ENCODE results near the gene LSMEM2.
"Not testable (repeated sequence)": the region's sequence is repeated elsewhere in the genome, so short reads cannot be mapped to it uniquely, and the experiment has no call there.

Gene LSMEM2

DNA sequence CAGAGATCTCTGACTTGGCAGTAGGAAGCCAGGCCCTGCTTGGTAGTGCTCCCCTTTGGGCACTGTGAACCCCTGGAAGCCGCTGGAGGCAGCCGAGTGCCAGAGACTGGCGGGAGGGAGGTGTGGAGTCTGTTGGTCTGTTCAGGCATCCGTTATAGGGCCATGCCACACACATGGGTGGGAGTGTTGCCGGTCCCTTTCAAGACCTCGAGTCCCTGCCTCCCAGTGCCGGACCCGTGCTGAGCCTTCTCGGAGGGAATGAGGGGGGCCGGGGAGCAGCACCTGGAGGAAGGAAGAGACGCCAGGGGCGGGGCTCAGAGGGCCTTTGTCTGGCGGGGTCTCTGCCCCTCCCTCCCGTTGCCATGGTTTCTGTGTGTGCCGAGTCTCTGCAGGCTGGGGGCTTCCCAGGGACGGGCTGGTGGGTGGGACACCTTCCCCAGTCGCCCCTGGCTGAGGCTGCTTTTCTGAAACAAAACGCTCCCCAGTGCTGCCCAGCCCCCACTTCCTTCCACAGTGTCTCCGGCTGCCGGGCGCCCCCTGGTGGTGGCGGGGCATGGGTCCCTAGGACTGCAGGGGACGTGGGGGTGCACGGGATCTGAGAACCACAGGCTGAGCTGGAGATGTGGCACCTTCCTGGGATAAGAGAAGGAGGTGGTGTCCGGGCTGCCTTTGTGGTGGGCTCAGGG, 32.9 kb upstream of the LSMEM2 start:
- DNase-seq (ENCODE audit: extremely low read depth in 1 of 2, low read depth in 1 of 2) = peak; percentile 89

DNA sequence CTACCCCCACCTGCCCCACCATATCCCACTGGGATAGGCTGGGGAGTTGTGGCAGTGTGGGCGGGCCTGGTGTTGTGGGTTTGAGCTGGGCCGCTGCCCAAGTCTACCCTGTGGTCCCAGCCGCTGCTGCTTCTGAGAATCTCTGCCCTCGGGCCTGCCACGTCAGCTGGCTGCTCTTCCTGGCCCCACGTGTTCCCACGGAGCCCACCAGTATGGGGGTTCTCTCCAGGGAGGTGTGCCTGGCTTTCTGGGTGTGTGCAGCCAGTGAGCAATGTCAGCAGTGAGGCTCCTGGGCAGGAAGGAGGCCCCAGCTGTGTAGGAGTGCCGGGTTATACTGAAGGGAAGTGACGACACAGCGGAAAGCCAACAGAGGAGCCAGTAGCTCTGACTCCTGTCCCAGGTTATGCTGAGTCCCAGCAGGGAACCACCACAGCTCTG, 32.4 kb upstream of the LSMEM2 start:
- peak; percentile 78 to 94 for DNase-seq (ENCODE audit: extremely low read depth in 1 of 2, low read depth in 1 of 2)

DNA sequence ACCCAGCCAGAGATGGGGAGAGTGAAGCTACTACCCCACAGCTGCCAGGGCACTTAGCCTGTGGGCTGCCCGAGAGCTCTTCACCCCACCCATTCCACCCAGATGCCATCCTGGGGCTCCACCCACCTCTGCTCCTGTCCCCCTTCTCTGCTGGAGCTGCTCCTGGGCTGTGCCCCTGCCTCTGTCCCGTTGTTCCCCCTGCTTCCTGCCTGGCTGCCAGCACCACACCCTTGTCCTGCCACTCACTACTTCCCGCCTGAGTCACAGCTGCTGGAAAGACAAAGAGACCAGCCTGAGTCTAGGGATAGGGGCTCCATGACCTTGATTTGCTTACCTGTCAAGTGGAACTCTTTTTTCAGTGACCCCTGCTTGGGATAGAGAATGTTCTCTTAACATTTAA, 30.5 kb upstream of the LSMEM2 start:
- DNase-seq (ENCODE audit: extremely low read depth in 1 of 2, low read depth in 1 of 2) = no peak

DNA sequence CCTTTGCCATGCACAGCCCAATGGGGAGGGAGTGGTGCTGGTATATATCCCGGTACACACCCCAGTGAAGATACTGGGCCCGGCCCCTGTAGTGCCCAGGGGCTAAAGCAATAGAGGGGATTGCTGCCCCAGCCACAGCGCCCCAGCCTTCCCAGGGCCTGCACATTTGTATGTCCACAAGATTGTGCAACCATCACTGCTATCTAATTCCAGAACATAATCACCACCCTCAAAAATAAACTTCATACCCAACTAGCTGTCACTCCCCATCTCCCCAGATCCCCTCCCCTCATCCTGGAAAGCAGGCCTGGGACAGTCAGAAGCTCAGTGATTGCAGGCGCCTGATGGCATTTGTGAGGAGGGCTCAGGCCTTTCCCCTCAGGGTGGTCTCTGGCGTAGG, 29.4 kb upstream of the LSMEM2 start:
- no peak for DNase-seq (ENCODE audit: extremely low read depth in 1 of 2, low read depth in 1 of 2)

DNA sequence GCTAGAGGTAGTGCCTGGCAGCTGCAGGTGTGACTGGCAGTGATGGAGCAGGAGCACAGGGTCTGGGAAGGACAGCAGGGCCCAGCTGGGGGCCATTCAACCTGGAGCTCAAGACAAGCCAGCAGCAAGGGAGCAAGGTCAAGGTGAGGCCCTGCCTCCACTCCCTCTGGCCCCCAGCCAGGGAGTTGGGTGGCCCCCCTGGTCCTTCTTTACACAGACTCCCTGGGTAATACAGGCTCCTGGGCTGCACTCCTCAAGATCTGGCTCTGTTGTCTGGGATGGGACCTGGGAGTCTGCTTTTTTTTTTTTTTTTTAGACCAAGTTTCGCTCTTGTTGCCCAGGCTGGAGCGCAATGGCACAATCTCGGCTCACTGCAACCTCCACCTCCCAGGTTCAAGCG, 28.4 kb upstream of the LSMEM2 start:
- no peak for DNase-seq (ENCODE audit: extremely low read depth in 1 of 2, low read depth in 1 of 2)

DNA sequence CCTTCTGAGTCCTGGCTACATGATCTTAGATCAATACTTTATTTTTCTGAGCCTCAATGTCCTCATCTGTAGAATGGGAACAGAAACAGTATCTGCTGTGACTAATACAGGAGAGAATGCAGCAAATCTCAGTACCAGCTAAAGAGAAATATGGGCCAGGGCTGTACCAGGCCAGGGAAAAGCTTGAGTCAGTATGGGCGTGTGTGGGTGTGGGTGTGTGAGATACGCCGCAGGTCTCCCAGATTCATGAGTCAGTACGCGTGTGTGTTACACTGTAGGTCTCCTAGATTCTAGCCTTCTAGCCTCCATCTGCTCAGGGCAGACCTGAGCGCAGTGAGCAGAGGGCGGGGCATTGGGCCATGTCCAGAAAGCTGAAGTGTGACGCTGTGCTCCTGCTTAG, 27.7 kb upstream of the LSMEM2 start:
- peak in 1 of 2 donors; percentile 73 for DNase-seq (ENCODE audit: extremely low read depth in 1 of 2, low read depth in 1 of 2)

DNA sequence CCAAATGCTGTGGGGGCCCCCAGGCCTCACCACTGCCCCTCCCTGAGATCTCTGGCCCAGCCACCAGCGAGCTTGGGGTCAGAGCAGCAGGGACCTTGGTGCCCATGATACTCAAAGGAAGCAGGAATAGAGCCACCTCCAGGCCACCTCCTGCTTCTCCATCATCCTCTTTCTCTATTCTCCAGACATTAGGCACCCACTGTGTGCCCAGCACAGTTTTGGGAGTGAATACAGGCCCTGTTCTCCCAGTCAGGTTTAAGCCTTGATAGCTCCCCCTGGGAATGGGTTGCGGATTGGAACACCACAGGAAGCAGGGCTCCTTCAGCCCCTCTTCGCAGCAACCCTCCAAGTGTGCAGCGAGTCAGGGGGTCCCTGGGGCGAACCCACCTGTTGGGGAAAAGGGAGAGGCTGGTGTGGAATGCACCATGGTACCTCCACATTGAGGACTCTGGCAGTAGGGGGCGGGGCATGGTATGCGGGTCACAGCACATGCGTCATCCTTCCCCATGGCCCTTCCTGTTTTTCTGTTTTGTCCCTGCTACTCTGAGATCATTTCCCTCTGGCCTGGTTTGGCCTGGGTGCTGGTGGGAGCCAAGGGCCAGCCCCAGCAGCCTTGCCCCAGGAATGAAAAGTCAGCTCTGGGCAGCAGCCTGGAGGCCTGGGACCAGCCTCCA, 24.2 kb upstream of the LSMEM2 start:
- DNase-seq (ENCODE audit: extremely low read depth in 1 of 2, low read depth in 1 of 2) = no peak

DNA sequence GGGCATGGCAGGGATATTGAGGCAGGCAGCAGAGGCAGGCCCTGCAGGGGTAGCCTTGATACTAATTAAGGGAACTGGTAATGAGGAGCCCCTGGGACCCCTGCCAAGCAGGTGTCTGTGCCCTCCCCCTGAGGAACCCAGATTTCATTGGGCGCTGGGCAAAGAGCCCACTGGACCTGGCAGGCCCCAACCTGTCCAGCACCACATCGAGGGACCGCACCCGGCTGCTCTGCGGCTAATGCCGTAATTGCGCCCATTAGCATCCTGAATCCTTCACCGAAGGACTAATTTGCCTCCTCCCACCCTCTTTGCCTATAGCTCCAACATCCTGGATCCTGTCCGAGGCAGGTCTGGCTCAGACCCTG, 23.7 kb upstream of the LSMEM2 start:
- no peak for DNase-seq (ENCODE audit: extremely low read depth in 1 of 2, low read depth in 1 of 2)

DNA sequence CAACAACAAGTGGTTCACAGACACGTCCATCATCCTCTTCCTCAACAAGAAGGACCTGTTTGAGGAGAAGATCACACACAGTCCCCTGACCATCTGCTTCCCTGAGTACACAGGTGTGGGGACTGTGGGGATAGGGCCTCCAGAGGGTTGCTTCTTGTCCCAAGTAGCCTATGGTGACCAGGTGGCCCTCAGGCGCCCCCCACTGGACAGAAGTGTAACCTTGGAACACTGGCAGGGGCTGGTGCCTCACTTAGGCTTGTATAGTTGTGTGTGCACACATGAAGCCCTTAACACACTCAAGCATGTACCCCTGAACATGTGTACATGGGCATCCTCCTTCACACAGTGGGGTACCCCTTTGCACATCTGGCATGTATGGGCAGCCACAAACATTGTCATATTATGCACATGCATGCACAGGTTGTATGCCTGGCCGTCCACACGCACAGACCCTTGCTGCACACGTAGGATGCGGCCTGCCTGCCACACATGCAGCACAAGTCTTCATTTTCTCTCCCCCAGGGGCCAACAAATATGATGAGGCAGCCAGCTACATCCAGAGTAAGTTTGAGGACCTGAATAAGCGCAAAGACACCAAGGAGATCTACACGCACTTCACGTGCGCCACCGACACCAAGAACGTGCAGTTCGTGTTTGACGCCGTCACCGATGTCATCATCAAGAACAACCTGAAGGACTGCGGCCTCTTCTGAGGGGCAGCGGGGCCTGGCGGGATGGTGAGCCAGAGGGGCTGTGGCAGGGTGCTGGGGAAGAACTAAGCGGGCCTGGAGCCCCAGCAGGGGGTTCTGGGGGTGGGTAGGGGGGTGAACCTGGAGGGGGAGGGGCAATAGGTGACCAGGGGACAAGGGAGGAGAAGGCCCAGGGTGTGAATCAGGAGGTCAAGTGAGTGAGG, 21.7 kb upstream of the LSMEM2 start:
- DNase-seq (ENCODE audit: extremely low read depth in 1 of 2, low read depth in 1 of 2) = no peak

DNA sequence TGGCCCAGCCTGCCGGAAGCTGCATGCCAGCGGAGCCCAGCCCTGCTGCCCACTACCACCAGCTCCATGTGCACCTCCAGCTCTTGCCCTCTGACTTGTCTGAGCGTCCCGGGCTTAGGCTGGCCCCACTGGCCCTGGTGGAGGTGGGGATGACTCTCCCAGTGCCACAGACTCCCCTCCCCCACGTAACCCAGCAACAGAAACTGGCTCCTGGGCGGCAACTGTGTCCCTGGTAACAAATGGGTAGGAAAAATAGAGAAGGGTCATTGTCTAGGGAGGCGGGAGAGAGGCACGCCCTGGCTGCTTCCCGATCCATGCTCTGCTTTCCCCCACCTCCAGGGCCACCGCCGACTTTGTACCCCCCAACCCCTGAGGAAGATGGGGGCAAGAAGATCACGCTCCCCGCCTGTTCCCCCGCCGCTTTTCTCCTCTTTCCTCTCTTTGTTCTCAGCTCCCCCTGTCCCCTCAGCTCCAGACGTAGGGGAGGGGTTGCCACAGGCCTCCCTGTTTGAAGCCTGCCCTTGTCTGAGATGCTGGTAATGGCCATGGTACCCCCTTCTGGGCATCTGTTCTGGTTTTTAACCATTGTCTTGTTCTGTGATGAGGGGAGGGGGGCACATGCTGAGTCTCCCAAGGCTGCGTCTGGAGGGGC, 20.7 kb upstream of the LSMEM2 start:
- DNase-seq (ENCODE audit: extremely low read depth in 1 of 2, low read depth in 1 of 2) = no peak

DNA sequence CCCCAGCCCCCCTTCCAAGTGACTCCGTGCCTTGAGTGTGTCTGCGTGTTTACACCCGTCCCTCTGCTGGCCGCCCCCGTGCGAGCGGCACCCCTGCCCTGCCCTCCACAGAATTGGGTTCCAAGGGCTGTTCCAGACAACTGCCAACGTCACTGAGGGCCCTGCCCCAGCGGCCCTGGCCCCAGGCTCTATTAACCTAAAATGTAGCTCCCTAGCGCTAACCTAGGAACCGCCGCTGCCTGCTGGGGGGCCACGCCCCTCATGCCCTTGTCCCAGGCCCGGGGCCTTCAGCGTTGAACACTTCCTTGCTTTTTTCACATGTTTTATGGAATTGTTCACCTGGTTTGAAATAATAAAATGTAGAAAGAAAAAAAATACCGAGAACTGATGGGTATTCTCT, 19.9 kb upstream of the LSMEM2 start:
- DNase-seq (ENCODE audit: extremely low read depth in 1 of 2, low read depth in 1 of 2) = no peak

DNA sequence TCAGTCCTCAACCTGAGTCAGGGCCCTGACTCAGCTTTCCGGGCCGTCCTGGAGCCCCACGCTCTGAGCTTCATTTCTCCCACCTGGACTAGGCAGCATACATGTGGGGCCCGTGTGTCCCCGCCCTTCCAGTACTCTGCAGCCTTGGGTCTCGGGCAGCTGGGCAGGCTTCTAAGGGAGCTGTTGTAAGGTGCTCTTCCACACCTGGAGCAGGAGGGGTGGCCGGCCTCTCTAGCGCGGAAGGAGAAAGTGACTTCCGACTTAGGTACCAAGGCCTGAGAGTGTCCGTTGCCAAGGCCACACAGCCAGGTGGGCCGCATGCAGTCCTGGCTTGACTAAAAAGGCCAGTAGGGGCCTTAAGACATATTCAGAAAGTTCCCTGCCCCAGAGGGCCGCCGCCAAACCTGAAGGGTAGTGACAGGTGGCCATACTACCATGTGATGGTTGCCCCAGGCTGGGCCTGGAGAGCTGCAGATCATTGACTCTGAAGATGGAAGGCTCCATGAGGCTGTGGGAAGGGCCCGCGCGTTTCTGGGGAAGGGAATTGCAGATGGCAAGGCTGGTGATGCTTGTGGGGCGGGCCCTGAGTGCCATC, 19.4 kb upstream of the LSMEM2 start:
- DNase-seq (ENCODE audit: extremely low read depth in 1 of 2, low read depth in 1 of 2) = no peak

DNA sequence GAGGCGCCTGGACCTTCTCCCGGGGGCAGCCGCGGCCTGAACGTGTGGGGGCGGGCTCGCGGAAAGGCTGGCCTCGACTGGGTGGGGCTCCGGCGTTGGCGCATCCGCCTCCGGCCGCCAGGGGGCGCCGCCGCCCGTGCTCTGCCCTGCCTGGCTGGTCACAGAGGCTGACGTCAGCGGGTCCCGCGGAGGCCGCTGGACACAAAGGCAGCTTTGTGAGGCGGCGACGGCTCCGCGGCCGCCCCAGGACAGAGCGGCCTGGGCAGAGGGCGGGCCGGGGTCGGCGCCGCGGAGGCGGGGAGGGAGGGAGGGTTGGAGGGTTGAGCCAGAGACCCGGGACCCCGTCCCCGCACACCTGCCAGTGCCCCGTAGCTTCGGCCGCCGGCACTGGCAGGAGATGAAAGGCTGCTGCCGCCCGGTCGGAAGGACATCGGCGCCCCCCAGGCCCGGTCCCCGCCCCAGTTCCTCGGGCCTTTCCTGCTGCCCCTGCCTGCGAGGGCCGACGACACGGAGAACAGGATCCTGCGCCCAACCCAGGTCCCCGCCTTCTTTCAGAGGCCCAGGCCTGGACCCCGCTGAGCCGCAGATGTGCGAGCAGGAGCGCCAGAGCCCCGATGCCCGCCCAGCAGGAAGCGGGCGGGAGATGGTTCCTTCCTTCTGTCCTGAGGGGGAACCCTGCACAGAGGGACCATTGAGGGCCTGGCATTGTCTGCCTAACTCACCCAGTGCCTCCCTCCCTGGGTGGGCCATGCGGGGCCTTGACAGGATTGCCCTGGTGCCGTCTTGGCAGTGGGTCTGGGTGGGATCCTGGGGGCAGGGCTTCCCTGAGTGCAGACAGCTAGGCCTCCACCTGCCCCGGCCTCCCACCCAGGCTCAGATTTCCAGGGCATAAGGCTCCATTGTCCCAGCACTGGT, 18.6 kb upstream of the LSMEM2 start:
- peak; percentile 74 to 78 for DNase-seq (ENCODE audit: extremely low read depth in 1 of 2, low read depth in 1 of 2)

DNA sequence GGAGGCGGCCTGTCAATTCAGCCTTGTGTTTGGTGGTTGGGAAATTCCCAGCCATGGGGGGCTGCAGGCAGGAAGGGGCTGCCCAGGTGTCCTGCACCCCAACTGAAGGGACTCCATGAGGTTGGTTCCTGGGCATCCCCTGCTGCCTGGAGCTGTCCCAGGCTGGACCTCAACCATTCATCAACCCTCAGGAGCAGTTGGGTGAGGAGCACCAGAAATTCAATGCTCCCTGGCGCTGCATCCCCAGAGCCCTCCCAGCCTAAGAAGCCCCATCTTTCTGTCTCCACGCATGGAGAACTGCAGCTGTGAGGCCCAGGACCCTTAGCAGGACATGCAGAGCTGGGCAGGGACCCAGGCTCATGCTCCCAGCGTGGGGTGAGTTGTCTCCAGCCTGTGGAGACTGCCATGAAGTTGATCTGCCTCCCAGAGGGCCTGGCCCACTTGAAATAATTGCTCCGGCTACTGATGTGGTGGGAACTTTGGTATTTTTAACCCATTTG, 17.9 kb upstream of the LSMEM2 start:
- no peak for DNase-seq (ENCODE audit: extremely low read depth in 1 of 2, low read depth in 1 of 2)

DNA sequence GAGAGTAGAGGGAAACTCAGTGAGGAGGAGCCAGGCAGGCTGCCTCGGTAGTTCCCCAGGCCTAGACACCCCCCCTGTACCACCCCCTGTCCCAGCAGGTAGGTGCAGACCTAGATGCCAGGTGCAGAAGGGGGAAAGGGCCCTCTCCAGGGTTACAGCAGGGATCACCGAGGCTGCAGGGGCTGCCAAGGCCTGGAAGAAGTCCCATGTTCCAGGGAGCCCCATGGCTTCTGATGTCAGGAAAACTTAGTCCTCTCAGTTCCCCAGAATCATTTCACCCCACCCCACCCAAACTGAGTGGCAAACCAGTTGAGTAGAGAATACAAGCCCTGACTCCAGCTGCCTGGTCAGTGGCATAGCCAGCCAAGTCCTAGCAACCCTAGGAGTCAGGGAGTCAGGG, 17.4 kb upstream of the LSMEM2 start:
- DNase-seq (ENCODE audit: extremely low read depth in 1 of 2, low read depth in 1 of 2) = no peak

DNA sequence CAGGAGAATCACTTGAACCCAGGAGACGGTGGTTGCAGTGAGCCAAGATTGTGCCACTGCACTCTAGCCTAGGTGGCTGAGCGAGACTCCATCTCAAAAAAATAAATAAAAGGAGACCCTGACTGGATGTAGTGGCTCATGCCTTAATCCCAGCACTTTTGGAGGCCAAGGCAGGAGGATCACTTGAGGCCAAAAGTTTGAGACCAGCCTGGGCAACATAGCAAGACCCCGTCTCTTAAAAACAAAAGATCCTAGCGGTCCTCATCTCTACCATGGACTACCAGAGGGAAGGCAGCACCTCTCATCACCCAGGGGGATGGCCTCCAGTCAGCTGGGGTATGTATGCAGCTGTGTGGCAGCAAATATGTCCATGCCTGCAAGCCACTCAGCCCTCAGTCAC, 16.7 kb upstream of the LSMEM2 start:
- not testable (repeated sequence) for DNase-seq (ENCODE audit: extremely low read depth in 1 of 2, low read depth in 1 of 2)

DNA sequence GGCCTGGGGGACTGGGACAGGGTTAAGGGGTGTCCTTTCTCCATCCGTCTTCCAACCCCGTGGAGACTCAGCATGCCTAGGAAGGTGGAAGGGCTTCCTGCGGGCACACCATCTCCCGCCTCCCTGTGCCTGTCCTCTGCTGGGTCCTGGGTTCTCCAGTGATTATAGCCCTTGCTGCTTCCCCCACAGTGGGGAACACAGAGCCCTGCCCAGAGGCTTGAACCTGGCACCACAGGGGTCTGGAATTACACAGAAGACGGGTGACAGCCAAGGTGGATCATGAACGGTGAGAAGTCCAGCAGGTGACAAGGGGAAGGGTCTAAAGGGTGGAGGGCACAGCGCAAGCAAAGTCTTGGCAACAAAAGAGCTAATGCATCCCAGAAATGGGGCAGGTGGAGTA, 16.1 kb upstream of the LSMEM2 start:
- no peak for DNase-seq (ENCODE audit: extremely low read depth in 1 of 2, low read depth in 1 of 2)

DNA sequence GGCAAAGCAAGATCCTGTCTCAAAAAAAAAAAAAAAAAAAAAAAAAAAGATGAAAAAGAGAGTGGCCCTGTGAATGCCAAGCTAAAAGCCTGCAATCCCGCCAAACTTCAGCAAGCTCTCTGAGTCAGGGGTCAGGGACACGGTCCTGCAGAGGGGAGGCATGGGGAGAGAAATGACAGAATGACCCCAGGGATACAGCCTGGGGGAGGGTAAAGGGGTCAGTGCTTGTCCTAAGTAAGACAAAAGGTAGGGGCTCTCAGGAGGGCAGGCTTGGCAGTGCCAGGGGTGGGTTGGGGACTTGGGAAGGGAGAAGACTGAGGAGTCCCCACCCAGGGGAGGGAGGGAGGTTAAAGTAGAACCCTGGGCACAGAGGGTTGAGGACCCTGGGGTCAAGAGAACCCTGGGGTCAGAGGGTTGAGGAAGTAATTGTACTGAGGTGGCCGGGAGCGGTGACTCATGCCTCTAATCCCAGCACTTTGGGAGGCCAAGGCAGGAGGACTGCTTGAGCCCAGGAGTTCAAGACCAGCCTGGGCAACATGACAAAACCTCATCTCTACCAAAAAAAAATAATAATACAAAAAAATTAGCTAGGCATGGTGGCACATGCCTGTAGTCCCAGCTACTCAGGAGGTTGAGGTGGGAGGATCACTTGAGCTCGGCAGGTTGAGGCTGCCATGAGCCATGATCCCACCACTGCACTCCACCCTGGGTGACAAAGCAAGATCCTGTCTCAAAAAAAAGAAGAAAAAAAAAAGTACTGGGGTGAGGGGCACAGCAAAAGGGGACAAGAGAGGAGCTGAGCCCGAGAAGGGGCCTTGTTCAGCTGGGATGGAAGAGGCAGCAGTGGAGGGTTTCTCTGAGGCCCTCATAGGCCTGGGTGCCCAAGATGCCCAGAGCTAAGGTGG, 15.2 kb upstream of the LSMEM2 start:
- no peak for DNase-seq (ENCODE audit: extremely low read depth in 1 of 2, low read depth in 1 of 2)

Data from stimulated activated CD8-positive, alpha-beta memory T cell treated with anti-CD3 and anti-CD28 coated beads, Interleukin-7, amount 100 ng/mL, for 48 hours (primary cell).